SK-N-MC (cell line): ENCODE measurements around the gene ASTN2.

Experiments used
- DNase-seq: peaks from one replicate; pipeline ENCODE4 v3.0.0-alpha.2; 2011; ENCODE audit warnings: low read depth, low spot score
- H3K27ac ChIP-seq: fragments of 200-600 bp; sonication (generic); 2 replicates; pipeline ENCODE4 v1.5.1; 2016; ENCODE audit warnings: mixed run types
- H3K36me3 ChIP-seq: fragments of 200-600 bp; sonication (generic); 2 replicates; pipeline ENCODE4 v1.6.1; 2017; ENCODE audit warnings: antibody characterized with exemption, low read length, mixed read lengths; ENCODE audit not compliant: insufficient read depth
- H3K4me3 ChIP-seq: fragments of 200-600 bp; sonication (generic); 2 replicates; pipeline ENCODE4 v1.5.1; 2016
- H3K9ac ChIP-seq: fragments of 200-600 bp; sonication (generic); 2 replicates; pipeline ENCODE4 v1.8.0; 2017; ENCODE audit warnings: mixed run types, mixed read lengths; ENCODE audit not compliant: insufficient read length
- H3K9me3 ChIP-seq: fragments of 200-600 bp; sonication (generic); 2 replicates; pipeline ENCODE4 v1.6.1; 2017; ENCODE audit warnings: low read depth, mild to moderate bottlenecking, antibody characterized with exemption, low read length, moderate library complexity, mixed read lengths
- EZH2 ChIP-seq: fragments of 200-600 bp; sonication (generic); IDR thresholded peaks from one replicate; pipeline ENCODE4 v1.6.1; 2017; ENCODE audit warnings: antibody characterized with exemption
- FOXP2 ChIP-seq: optimal IDR thresholded peaks from 2 replicates; pipeline ENCODE3; 2011; ENCODE audit warnings: mild to moderate bottlenecking, moderate library complexity; ENCODE audit not compliant: insufficient read depth; ENCODE audit errors: extremely low read length, control extremely low read depth
- POLR2AphosphoS5 ChIP-seq: IDR thresholded peaks from 2 replicates; pipeline ENCODE4 v1.6.1; 2012; ENCODE audit warnings: mild to moderate bottlenecking, low read depth, low read length, borderline replicate concordance

ASTN2 gene

DNA sequence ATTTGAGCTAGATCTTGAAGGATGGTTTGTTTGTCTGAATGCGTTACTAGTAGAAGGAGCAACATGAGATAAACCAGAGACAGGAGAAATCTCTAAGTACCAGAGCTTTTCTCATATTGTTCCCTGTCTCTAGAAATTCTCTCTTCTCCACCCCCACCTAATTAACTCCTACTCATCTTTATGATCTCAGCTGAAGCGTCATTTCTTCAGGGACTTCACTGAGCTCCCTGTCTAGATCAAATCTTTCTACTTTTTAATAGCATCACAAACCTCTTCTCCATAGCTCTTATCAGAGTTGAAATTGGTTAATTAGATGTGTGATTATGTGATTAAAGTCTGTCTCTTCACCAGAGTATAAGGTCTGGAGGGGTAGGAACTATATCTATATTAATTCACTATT lies 1035.0 kb downstream of the ASTN2 start:
- Histone ChIP-seq H3K9ac (no peak overlapping the region), H3K36me3 (peaks cover 99% of the 10 kb centered on the region), H3K27ac (no peak overlapping the region), H3K9me3 (no peaks in the 10 kb centered on the region), H3K4me3 (no peak overlapping the region)
- TF ChIP-seq POLR2AphosphoS5 (no peak), FOXP2 (no peak)
- DNase-seq, result no peak

GRCh38 chr9:116378873-116379272 lies 1036.0 kb downstream of the ASTN2 start:
- H3K4me3 ChIP-seq, result no peak overlapping the region
- peaks cover 99% of the 10 kb centered on the region for H3K36me3 ChIP-seq
- TF ChIP-seq POLR2AphosphoS5, result no peak
- TF ChIP-seq EZH2, result no peak
- TF ChIP-seq FOXP2, result no peak
- no peak for DNase-seq
- H3K9me3 ChIP-seq, result no peaks in the 10 kb centered on the region
- H3K27ac ChIP-seq, result no peak overlapping the region
- no peak overlapping the region for H3K9ac ChIP-seq

- DNase-seq, result no peak
- Histone ChIP-seq H3K36me3 (peaks cover 98% of the 10 kb centered on the region), H3K9me3 (no peaks in the 10 kb centered on the region), H3K27ac (no peak overlapping the region), H3K9ac (no peak overlapping the region), H3K4me3 (no peak overlapping the region)
- TF ChIP-seq EZH2 (no peak), POLR2AphosphoS5 (no peak), FOXP2 (no peak)
Measured at GRCh38 chr9:116377179-116377798, 1037.6 kb downstream of the ASTN2 start.
